GM19397 (cell line): ENCODE measurements around the gene ADGB.

ENCODE experiments used
- ATAC-seq: cut with Tn5 transposase; IDR thresholded peaks from one replicate; pipeline ENCODE4 v1.9.1; 2021; ENCODE audit warnings: mild to moderate bottlenecking, moderate library complexity; ENCODE audit not compliant: unreplicated experiment

ADGB gene

DNA sequence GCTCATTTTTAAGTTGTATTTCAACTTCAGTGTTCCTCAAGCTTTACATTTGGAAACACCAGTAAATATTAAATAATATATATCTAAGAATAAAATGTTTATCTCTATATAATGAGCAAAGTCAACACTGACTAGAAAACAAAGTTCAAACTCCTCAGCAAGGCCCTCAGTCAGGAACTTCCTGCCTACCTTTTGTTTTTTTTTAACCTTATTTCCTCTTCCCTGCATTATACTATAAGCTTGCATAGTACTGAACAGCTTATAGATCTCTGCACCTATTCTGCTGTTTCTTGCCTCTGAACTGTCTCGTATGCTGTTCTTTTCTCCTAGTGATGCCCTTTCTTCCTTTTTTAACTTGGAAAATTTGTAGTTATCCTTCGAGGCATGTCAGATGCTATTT, 29.6 kb downstream of the ADGB start:
- no peak for ATAC-seq

DNA sequence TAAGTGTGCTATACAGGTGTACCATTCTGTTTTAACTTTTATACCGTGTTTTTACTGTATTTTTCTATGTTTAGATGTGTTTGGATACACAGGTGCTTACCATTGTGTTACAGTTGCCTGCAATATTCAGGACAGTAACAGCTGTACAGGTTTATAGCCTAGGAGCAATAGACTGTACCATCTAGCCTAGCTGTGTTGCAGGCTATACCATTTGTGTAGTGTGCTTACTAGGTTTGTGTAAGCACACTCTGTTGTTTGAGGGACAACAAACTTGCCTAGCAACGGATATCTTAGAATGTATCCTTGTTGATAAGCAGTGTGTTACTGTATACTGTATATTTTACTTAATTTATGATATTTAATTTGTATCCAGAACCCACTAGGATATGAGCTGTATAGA, 35.2 kb downstream of the ADGB start:
- ATAC-seq = no peak

GRCh38 chr6:146635165-146635564, 36.4 kb downstream of the ADGB start:
- no peak for ATAC-seq

- ATAC-seq = no peak
Observed at GRCh38 chr6:146636481-146636880, 37.7 kb downstream of the ADGB start.

DNA sequence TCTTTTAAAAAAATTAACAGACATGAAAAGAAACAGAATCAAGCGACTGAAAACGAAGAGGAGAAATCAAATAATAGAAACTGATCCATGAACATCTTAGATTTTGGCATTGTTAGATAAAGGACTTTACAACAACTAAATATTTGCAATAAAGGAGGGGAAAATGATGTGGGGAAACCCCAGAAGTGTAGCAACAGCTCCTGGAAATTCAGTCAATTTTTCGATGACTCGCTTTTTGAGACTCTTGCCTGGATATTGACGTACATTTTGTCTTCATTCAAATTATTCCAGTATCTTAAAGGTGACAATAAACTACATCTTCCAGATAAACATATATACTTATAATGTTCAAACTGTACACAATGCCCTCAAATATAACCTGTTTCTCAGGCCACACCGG, 44.1 kb downstream of the ADGB start:
- ATAC-seq = no peak

- ATAC-seq = no peak
Observed at GRCh38 chr6:146650799-146651481, 52.2 kb downstream of the ADGB start.

- no peak for ATAC-seq
Observed at GRCh38 chr6:146651482-146651863, 52.7 kb downstream of the ADGB start.

DNA sequence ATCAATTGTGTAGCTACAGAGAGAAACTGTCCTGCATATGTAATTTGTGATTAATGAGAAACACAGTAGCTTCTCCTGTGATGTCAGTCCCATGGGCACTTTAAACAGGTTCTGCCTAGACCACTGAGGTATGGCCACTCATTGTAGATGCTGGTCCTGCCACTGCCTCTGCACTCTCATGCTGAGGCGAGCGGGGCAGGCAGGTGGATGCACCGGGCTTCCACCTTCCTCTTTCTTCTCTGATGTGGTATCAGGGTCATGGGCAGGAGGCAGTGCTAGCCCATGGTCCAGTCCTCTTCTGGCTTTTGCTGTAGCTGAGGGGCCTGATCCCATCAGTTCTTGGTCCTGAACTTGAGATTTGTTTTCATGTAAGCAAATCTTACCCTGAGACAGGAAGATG, 58.7 kb downstream of the ADGB start:
- ATAC-seq = no peak

DNA sequence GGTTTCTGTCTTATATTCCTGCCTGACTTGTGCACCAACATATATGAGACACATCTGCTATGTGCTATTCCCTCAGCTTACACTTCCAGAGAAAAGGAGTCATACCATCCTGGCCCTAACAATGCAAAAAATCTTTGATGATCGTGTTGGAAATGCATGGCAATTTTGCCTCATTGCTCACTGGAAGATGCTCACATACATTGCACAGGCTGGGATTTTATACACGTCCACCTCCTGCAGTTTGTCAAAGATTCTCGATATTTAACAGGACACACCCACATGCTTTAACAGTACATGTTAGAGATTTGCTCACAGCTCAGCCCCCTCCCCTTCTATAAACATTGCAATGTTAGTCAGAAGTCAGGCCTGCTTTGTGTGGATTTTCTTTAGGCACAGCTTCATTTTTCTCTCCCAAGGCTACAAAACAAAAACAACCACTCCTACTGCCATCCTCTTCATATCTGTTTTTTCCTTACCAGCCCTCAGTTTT, 66.1 kb downstream of the ADGB start:
- no peak for ATAC-seq

DNA sequence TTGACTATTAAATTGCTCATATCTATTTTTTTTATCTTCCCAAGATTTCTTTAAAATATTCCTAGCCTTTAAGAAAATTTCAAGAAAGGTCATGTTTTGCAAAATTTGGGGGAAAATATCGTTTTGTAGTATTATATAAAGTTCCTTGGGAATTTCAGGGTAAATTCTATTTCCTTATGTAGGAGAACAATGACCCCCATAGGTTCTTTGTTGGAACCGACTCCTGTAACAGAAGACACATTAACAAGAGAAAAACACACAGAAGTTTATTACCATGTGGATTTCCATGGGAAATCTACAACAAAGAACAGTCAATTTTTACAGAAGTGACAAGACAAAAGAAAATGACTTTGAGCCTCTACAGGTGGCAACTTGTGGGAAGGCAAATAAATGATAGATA, 68.1 kb downstream of the ADGB start:
- ATAC-seq = no peak

DNA sequence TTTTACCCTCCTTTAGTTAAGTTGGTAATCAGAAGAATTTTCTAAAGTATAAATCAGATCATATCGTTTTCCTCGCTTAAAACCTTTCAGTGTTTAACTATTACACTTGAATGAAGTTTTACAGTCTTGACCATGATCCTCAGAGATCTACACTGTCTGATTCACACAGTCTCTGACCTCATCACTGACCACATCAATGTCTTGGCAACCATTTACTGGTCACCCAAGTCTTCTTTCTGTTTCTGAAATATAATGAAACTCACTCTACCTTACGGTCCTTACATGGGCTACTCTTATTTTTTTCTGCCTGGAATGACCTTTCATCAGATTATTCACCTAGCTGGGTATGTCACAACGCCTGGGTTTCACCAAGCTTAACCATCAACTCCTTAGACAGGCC, 71.4 kb downstream of the ADGB start:
- ATAC-seq = no peak

GRCh38 chr6:146673069-146673468, 74.3 kb downstream of the ADGB start:
- no peak for ATAC-seq

GRCh38 chr6:146679386-146679785, 80.6 kb downstream of the ADGB start:
- no peak for ATAC-seq

GRCh38 chr6:146682919-146683318, 84.1 kb downstream of the ADGB start:
- ATAC-seq = no peak

DNA sequence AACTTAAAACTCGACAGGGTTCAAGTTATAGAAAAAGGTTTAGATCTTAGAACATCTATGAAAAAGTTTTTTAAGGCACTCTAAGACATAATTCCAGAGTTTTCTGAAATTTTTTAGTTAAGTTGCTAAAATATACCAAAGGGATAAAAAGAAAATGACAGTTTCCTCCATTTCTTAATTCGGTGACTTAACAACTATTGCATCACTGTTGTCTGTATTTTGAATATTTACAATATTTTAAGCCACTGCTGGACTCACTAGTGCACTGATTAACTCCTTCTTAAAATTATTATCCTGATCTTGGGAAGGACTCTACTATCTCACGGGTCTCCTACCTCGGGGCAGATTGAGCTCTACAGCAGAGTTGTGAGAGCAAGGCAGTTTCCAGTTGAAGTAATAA, 91.0 kb downstream of the ADGB start:
- no peak for ATAC-seq

- no peak for ATAC-seq
Observed at GRCh38 chr6:146693342-146693741, 94.6 kb downstream of the ADGB start.

- no peak for ATAC-seq
Observed at GRCh38 chr6:146697921-146698320, 99.1 kb downstream of the ADGB start.

DNA sequence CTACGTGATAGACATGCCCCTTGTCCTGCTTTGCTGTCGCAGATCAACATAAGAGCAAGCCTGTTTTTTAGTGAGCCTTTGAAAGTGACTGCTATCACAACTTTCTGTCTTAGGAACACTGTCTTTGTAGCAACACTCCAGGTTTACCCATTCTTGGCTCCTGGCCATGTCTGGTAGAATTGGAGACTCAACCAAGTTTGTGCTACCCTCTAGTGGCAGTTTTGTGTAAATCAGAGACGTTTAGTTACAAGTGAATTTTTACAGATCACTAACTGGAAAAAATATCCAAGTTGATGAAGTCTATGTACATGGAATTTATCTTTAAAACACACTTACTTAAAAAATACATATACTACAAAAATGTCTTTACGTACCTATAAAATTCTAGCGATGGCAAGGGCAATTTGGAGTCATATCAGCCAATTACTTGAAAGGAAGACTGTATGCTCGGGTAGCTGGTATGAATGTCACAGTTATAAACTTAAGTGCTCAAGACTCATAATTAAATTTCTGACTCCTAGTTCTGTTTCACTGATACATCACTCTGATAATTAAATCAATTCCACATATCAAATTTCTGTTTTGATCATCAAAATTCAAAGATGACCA, 101.4 kb downstream of the ADGB start:
- no peak for ATAC-seq

GRCh38 chr6:146701632-146702031, 102.9 kb downstream of the ADGB start:
- no peak for ATAC-seq

DNA sequence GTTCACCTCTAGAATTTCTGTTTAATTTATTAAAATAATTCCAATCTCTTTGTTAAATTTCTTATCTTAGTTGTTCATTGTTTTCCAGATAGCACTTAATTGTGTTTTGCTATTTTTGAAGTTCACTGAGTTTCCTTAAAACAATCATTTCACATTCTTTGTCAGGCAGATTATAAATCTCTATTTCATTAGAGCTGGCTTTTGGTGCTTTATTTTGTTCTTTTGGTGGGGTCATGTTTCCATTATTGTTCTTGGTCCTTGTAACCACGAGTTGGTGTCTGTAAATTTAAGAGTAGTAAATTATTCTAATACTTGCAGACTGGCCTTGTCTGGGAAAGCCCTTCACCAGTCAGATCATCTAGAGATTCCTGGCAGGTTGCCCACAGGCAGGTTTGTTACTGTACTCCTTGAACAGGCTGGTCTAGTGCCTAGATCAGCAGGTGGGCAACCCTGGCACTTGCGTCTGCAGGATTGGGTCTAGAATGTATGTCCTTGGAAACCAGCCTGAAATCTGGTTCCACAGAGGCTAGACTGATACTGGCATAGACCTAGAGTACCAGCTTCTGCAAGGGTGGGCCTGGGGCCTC, 110.4 kb downstream of the ADGB start:
- no peak for ATAC-seq

DNA sequence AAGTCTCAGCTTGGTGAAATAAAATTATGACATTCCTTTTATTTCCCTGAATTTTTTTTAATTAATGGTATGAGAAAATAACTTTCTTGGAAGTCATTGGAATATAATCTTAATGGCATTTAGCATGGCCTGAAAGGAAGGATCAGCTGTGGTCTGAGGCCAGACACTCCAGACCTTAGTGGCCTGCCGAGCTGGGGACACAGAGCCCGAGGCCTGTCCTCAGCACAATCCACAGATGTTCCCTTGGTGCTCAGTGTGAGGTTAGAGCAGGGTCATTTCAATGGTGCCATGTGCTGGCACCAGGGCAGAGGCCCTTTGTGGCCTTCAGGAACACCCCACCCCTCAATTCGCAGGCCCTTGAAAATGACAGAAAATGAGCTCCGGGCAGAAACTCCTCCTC, 120.6 kb downstream of the ADGB start:
- ATAC-seq = no peak

- ATAC-seq = no peak
Observed at GRCh38 chr6:146739696-146740095, 140.9 kb downstream of the ADGB start.
